ENCODE measurements around the gene UNC5B.

DNA sequence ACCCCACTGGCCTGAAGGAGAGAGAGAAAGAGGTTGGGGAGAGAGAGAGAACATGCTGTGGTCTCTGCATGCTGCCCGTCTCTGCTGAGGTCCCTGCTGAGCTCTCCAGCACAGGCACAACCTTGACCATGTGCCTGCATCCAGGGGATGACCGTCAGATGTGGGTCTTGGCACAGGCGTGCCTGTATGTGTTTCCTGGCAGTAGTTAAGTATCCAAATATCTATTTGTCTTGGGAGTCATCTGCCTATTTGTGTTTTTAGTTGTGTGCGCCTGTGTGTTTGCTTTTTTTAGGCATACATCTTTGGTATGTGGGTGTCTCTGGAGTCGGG is 1.9 kb upstream of the UNC5B start:
- no peak for TF ChIP-seq POLR2A (IDR thresholded peaks at IDR 0.05)
- TF ChIP-seq, protein P1, sequence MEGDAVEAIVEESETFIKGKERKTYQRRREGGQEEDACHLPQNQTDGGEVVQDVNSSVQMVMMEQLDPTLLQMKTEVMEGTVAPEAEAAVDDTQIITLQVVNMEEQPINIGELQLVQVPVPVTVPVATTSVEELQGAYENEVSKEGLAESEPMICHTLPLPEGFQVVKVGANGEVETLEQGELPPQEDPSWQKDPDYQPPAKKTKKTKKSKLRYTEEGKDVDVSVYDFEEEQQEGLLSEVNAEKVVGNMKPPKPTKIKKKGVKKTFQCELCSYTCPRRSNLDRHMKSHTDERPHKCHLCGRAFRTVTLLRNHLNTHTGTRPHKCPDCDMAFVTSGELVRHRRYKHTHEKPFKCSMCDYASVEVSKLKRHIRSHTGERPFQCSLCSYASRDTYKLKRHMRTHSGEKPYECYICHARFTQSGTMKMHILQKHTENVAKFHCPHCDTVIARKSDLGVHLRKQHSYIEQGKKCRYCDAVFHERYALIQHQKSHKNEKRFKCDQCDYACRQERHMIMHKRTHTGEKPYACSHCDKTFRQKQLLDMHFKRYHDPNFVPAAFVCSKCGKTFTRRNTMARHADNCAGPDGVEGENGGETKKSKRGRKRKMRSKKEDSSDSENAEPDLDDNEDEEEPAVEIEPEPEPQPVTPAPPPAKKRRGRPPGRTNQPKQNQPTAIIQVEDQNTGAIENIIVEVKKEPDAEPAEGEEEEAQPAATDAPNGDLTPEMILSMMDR (IDR thresholded peaks at IDR 0.05): no peak
